ENCODE results near the gene LYAR.
"Not testable (repeated sequence)": the region's sequence is repeated elsewhere in the genome, so short reads cannot be mapped to it uniquely, and the experiment has no call there.

Gene LYAR

GRCh38 chr4:4267981-4268380, 22.0 kb downstream of the LYAR start:
- peak overlapping the region; percentile 89 for H3K27ac Mint-ChIP-seq
- no peaks in the 10 kb centered on the region for H3K9me3 Mint-ChIP-seq
- intact Hi-C loops (cut with micrococcal nuclease), result no loop called here
- peak overlapping the region; percentile 26 for H3K4me3 Mint-ChIP-seq
- H3K4me1 Mint-ChIP-seq (ENCODE audit: low read depth), result peaks cover 43% of the 10 kb centered on the region
- H3K36me3 Mint-ChIP-seq (ENCODE audit: low read depth), result peaks cover 27% of the 10 kb centered on the region
- H3K27me3 Mint-ChIP-seq, result peaks cover 1% of the 10 kb centered on the region

- Mint-ChIP-seq H3K4me1 (ENCODE audit: low read depth) (peaks cover 14% of the 10 kb centered on the region), H3K36me3 (ENCODE audit: low read depth) (no peaks in the 10 kb centered on the region), H3K27me3 (peaks cover 10% of the 10 kb centered on the region), H3K9me3 (no peaks in the 10 kb centered on the region), H3K4me3 (peak overlapping the region; percentile 9), H3K27ac (peak overlapping the region; percentile 67)
- intact Hi-C loops (cut with micrococcal nuclease), result loop anchor here (1.0 kb wide), 1 partner anchor 75 kb away; no protein-coding TSS in a partner anchor
These were observed 29.7 kb downstream of the LYAR start for GRCh38 chr4:4260185-4260751.

- H3K4me1 Mint-ChIP-seq (ENCODE audit: low read depth), result peaks cover 15% of the 10 kb centered on the region
- H3K4me3 Mint-ChIP-seq, result peak overlapping the region; percentile 9
- H3K27ac Mint-ChIP-seq, result peak overlapping the region; percentile 67
- intact Hi-C loops (cut with micrococcal nuclease), result loop anchor here (1.0 kb wide), 1 partner anchor 76 kb away; no protein-coding TSS in a partner anchor
- no peaks in the 10 kb centered on the region for H3K36me3 Mint-ChIP-seq (ENCODE audit: low read depth)
- no peaks in the 10 kb centered on the region for H3K9me3 Mint-ChIP-seq
- peaks cover 12% of the 10 kb centered on the region for H3K27me3 Mint-ChIP-seq
These were observed 30.4 kb downstream of the LYAR start for GRCh38 chr4:4259484-4260100.

GRCh38 chr4:4257705-4258104, 32.2 kb downstream of the LYAR start:
- intact Hi-C loops (cut with micrococcal nuclease); H3K4me3 Mint-ChIP-seq; H3K27ac Mint-ChIP-seq; H3K36me3 Mint-ChIP-seq (ENCODE audit: low read depth); H3K9me3 Mint-ChIP-seq: not testable (repeated sequence)
- Mint-ChIP-seq H3K4me1 (ENCODE audit: low read depth) (peaks cover 20% of the 10 kb centered on the region), H3K27me3 (peaks cover 20% of the 10 kb centered on the region)

GRCh38 chr4:4256799-4257198, 33.2 kb downstream of the LYAR start:
- H3K4me3 Mint-ChIP-seq, result no peak overlapping the region
- peaks cover 20% of the 10 kb centered on the region for H3K4me1 Mint-ChIP-seq (ENCODE audit: low read depth)
- H3K27ac Mint-ChIP-seq, result no peak overlapping the region
- H3K27me3 Mint-ChIP-seq, result peaks cover 21% of the 10 kb centered on the region
- H3K36me3 Mint-ChIP-seq (ENCODE audit: low read depth), result no peaks in the 10 kb centered on the region
- intact Hi-C loops (cut with micrococcal nuclease), result no loop called here
- H3K9me3 Mint-ChIP-seq, result no peaks in the 10 kb centered on the region

GRCh38 chr4:4254666-4255065, 35.3 kb downstream of the LYAR start:
- intact Hi-C loops (cut with micrococcal nuclease), result no loop called here
- Mint-ChIP-seq H3K4me1 (ENCODE audit: low read depth) (peaks cover 11% of the 10 kb centered on the region), H3K27me3 (peaks cover 31% of the 10 kb centered on the region), H3K27ac (no peak overlapping the region), H3K36me3 (ENCODE audit: low read depth) (no peaks in the 10 kb centered on the region), H3K4me3 (no peak overlapping the region), H3K9me3 (no peaks in the 10 kb centered on the region)

- Mint-ChIP-seq H3K27me3 (peaks cover 31% of the 10 kb centered on the region), H3K9me3 (no peaks in the 10 kb centered on the region), H3K4me3 (no peak overlapping the region), H3K36me3 (ENCODE audit: low read depth) (no peaks in the 10 kb centered on the region), H3K4me1 (ENCODE audit: low read depth) (peaks cover 9% of the 10 kb centered on the region), H3K27ac (no peak overlapping the region)
- intact Hi-C loops (cut with micrococcal nuclease), result no loop called here
These were observed 35.8 kb downstream of the LYAR start for GRCh38 chr4:4254199-4254598.

- peaks cover 20% of the 10 kb centered on the region for H3K27me3 Mint-ChIP-seq
- peaks cover 19% of the 10 kb centered on the region for H3K36me3 Mint-ChIP-seq (ENCODE audit: low read depth)
- H3K27ac Mint-ChIP-seq, result no peak overlapping the region
- intact Hi-C loops (cut with micrococcal nuclease), result loop anchor here (10.0 kb wide), 1 partner anchor 175 kb away; no protein-coding TSS in a partner anchor
- no peak overlapping the region for H3K4me3 Mint-ChIP-seq
- H3K4me1 Mint-ChIP-seq (ENCODE audit: low read depth), result peaks cover 35% of the 10 kb centered on the region
- no peaks in the 10 kb centered on the region for H3K9me3 Mint-ChIP-seq
These were observed 40.1 kb downstream of the LYAR start for GRCh38 chr4:4249866-4250265.

GRCh38 chr4:4249342-4249741, 40.6 kb downstream of the LYAR start:
- Mint-ChIP-seq H3K27ac (peak overlapping the region; percentile 97), H3K4me1 (ENCODE audit: low read depth) (peaks cover 33% of the 10 kb centered on the region)
- not testable (repeated sequence) for H3K4me3 Mint-ChIP-seq

GRCh38 chr4:4248885-4249203, 41.1 kb downstream of the LYAR start:
- Mint-ChIP-seq H3K4me3 (peak overlapping the region; percentile 95), H3K9me3 (no peaks in the 10 kb centered on the region), H3K36me3 (ENCODE audit: low read depth) (peaks cover 29% of the 10 kb centered on the region), H3K27me3 (peaks cover 15% of the 10 kb centered on the region), H3K4me1 (ENCODE audit: low read depth) (peaks cover 30% of the 10 kb centered on the region), H3K27ac (peak overlapping the region; percentile 97)
- intact Hi-C loops (cut with micrococcal nuclease), result loop anchor here (1.0 to 10.0 kb wide), 2 partner anchors 41 to 176 kb away; partner anchors contain the start of genes LYAR and ZBTB49

More at GRCh38 chr4:4249342-4249741, 40.6 kb downstream of the LYAR start:
- Mint-ChIP-seq H3K36me3 (ENCODE audit: low read depth) (peaks cover 24% of the 10 kb centered on the region), H3K27me3 (peaks cover 17% of the 10 kb centered on the region)
- intact Hi-C loops (cut with micrococcal nuclease), result loop anchor here (10.0 kb wide), 1 partner anchor 175 kb away; no protein-coding TSS in a partner anchor
- not testable (repeated sequence) for H3K9me3 Mint-ChIP-seq

GRCh38 chr4:4248029-4248884, 41.7 kb downstream of the LYAR start, which contains the start of gene TMEM128:
Gene TMEM128, minus strand, starts transcription at chr4:4248223. Its CDS starts 21 bp downstream, at chr4:4248202.
- peak within 1 kb of the TSS; percentile 95 for H3K4me3 Mint-ChIP-seq
- H3K36me3 Mint-ChIP-seq (ENCODE audit: low read depth), result peaks cover 35% of the 10 kb centered on the region
- intact Hi-C loops (cut with micrococcal nuclease), result loop anchor here (1.0 to 10.0 kb wide), 2 partner anchors 42 to 177 kb away; partner anchors contain the start of genes LYAR and ZBTB49
- peaks cover 11% of the 10 kb centered on the region for H3K27me3 Mint-ChIP-seq
- no peaks in the 10 kb centered on the region for H3K9me3 Mint-ChIP-seq
- H3K27ac Mint-ChIP-seq, result peak within 1 kb of the TSS; percentile 97
- peaks cover 30% of the 10 kb centered on the region for H3K4me1 Mint-ChIP-seq (ENCODE audit: low read depth)

GRCh38 chr4:4247696-4248028, 42.3 kb downstream of the LYAR start:
- Mint-ChIP-seq H3K36me3 (ENCODE audit: low read depth) (peaks cover 41% of the 10 kb centered on the region), H3K27me3 (peaks cover 11% of the 10 kb centered on the region), H3K27ac (peak overlapping the region; percentile 97), H3K4me3 (peak overlapping the region; percentile 95), H3K9me3 (no peaks in the 10 kb centered on the region), H3K4me1 (ENCODE audit: low read depth) (peaks cover 30% of the 10 kb centered on the region)
- intact Hi-C loops (cut with micrococcal nuclease), result loop anchor here (1.0 to 10.0 kb wide), 2 partner anchors 43 to 177 kb away; partner anchors contain the start of genes LYAR and ZBTB49

GRCh38 chr4:4245172-4245571, 44.8 kb downstream of the LYAR start:
- peak overlapping the region; percentile 5 for H3K27ac Mint-ChIP-seq
- H3K36me3 Mint-ChIP-seq (ENCODE audit: low read depth), result peaks cover 65% of the 10 kb centered on the region
- intact Hi-C loops (cut with micrococcal nuclease), result loop anchor here (10.0 kb wide), 1 partner anchor 180 kb away; no protein-coding TSS in a partner anchor

GRCh38 chr4:4239551-4239950, 50.4 kb downstream of the LYAR start:
- H3K27me3 Mint-ChIP-seq; H3K4me1 Mint-ChIP-seq (ENCODE audit: low read depth); H3K4me3 Mint-ChIP-seq; intact Hi-C loops (cut with micrococcal nuclease); H3K27ac Mint-ChIP-seq; H3K9me3 Mint-ChIP-seq: not testable (repeated sequence)
- peaks cover 90% of the 10 kb centered on the region for H3K36me3 Mint-ChIP-seq (ENCODE audit: low read depth)

More at GRCh38 chr4:4245172-4245571, 44.8 kb downstream of the LYAR start:
- no peaks in the 10 kb centered on the region for H3K9me3 Mint-ChIP-seq
- no peak overlapping the region for H3K4me3 Mint-ChIP-seq
- peaks cover 30% of the 10 kb centered on the region for H3K4me1 Mint-ChIP-seq (ENCODE audit: low read depth)
- H3K27me3 Mint-ChIP-seq, result peaks cover 3% of the 10 kb centered on the region

Measured in dendritic cell treated with granulocyte-macrophage colony-stimulating factor and Interleukin-4, amounts not matched to agents 40 ng/mL and 50 ng/mL, for 4 days (primary cell).